Measurements from ENCODE around the gene ACADL. TPM values are rescaled to one million over a fixed set of nuclear protein-coding genes. Genes with fewer than 3 reads are reported as not detected.

Gene ACADL
- total and polyA plus RNA-seq, 2 of the 8 experiments (the other 6 are each of a cell fraction or from before 2014, with no cell fraction given): 0.11 to 0.34 TPM

- H3K79me2 ChIP-seq (ENCODE audit: control insufficient read depth in 1 of 2, insufficient read depth in 2 of 2, low read length in 2 of 2): no peaks in the 10 kb centered on the region
- CTCF ChIA-PET (ENCODE audit: partially characterized antibody): interaction anchor here (0.9 to 1.5 kb wide), 4 partner anchors 13 to 869 kb away, joined by 3 to 8 read pairs (median 4); no protein-coding TSS in a partner anchor
- H2BK120ac ChIP-seq (replicated peaks; ENCODE audit: low read depth, low read length): no peak overlapping the region
- H3K9me3 ChIP-seq (ENCODE audit: insufficient read depth in 2 of 2, low read depth in 1 of 2, low read length in 1 of 2): no peaks in the 10 kb centered on the region
- no peaks in the 10 kb centered on the region for H3K4me1 ChIP-seq (replicated peaks in 1 of 4; ENCODE audit: control insufficient read depth in 3 of 4, insufficient read depth in 4 of 4, low read length in 3 of 4)
- no peak overlapping the region for H3K4me2 ChIP-seq (ENCODE audit: insufficient read depth in 1 of 2, low read depth in 2 of 2, low read length in 2 of 2)
- no peaks in the 10 kb centered on the region; the same call in 1 of the 2 replicates for H3K23me2 ChIP-seq (ENCODE audit: low read depth, low read length)
- no peaks in the 10 kb centered on the region for H3K36me3 ChIP-seq (ENCODE audit: control insufficient read depth in 2 of 4, insufficient read depth in 4 of 4, low read length in 3 of 4)
- H4K91ac ChIP-seq (replicated peaks; ENCODE audit: insufficient read length, low read length): no peak overlapping the region
- no peaks in the 10 kb centered on the region for H4K20me1 ChIP-seq (replicated peaks in 1 of 2; ENCODE audit: control insufficient read depth in 1 of 2, insufficient read depth in 2 of 2, low read length in 2 of 2)
- H2BK5ac ChIP-seq (ENCODE audit: low read depth, low read length): no peak overlapping the region
- no peak overlapping the region for H2AK5ac ChIP-seq (ENCODE audit: low read depth, low read length)
- 81% methylated on average over 1 of the region's 1 CpG; no CpG with 5 or more reads in 1 of the 2 experiments for WGBS, 2 experiments (ENCODE audit: extremely low coverage in 1 of 2, insufficient coverage in 1 of 2, insufficient read length in 1 of 2, insufficient replicate concordance in 2 of 2, low coverage in 1 of 2, low lambda C conversion rate in 2 of 2, missing lambda C conversion rate in 1 of 2)
- H2BK20ac ChIP-seq (ENCODE audit: low read length): no peak overlapping the region
- H4K8ac ChIP-seq (ENCODE audit: extremely low read depth, insufficient read depth, low read length): no peak overlapping the region
- H3K27ac ChIP-seq (ENCODE audit: low read depth, low read length): no peak overlapping the region
- no peak overlapping the region for H3K9ac ChIP-seq (replicated peaks in 1 of 4; ENCODE audit: extremely low read depth in 1 of 4, low read depth in 3 of 4, low read length in 3 of 4)
- H3K56ac ChIP-seq (replicated peaks; ENCODE audit: insufficient read length, low read depth, low read length): no peak overlapping the region
- no peak overlapping the region for H3K4ac ChIP-seq (replicated peaks; ENCODE audit: insufficient read length, low read depth, low read length)
- H2BK12ac ChIP-seq (ENCODE audit: low read depth, low read length): no peak overlapping the region
- H3K79me1 ChIP-seq (ENCODE audit: low read depth, low read length): no peaks in the 10 kb centered on the region
- POLR2A ChIA-PET (ENCODE audit: partially characterized antibody): no interaction called here
- H3K23ac ChIP-seq (ENCODE audit: insufficient read length): no peak overlapping the region
- no peak for FAIRE-seq
- TF ChIP-seq YY1 (IDR thresholded peaks at IDR 0.05; ENCODE audit: low read depth, low read length) (no peak), BCL11A (IDR thresholded peaks at IDR 0.05; ENCODE audit: low read depth in 2 of 2, low read length in 2 of 2) (no peak), CBX8 (IDR thresholded peaks at IDR 0.05; ENCODE audit: borderline replicate concordance, low read depth, low read length) (no peak), SP2 (IDR thresholded peaks at IDR 0.05; ENCODE audit: low read length) (no peak), SIRT6 (IDR thresholded peaks at IDR 0.05; ENCODE audit: low read length) (no peak), TAF1 (IDR thresholded peaks at IDR 0.05; ENCODE audit: low read depth, low read length) (no peak), GABPA (IDR thresholded peaks at IDR 0.05; ENCODE audit: borderline replicate concordance, insufficient read depth, low read length) (no peak), SP1 (IDR thresholded peaks at IDR 0.05; ENCODE audit: low read depth, low read length) (no peak), USF2 (IDR thresholded peaks at IDR 0.05; ENCODE audit: low read length) (no peak), HDAC2 (IDR thresholded peaks at IDR 0.05; ENCODE audit: borderline replicate concordance in 1 of 2, low read depth in 2 of 2, low read length in 2 of 2) (no peak), TEAD4 (IDR thresholded peaks at IDR 0.05; ENCODE audit: low read depth, low read length) (no peak), SAP30 (IDR thresholded peaks at IDR 0.05; ENCODE audit: insufficient read depth, insufficient replicate concordance, low read length) (no peak)
- no peak overlapping the region for H4K5ac ChIP-seq (ENCODE audit: insufficient read length, low read depth, low read length)
- DNase-seq (ENCODE audit: low read depth in 1 of 2, low spot score in 2 of 2): no peak
- H3K27me3 ChIP-seq (replicated peaks in 1 of 4; ENCODE audit: control insufficient read depth in 3 of 4, extremely low read depth in 1 of 4, insufficient read depth in 3 of 4, low read length in 3 of 4): no peaks in the 10 kb centered on the region
- no peak overlapping the region for H2BK15ac ChIP-seq (ENCODE audit: low read length)
- no peak overlapping the region for H3K14ac ChIP-seq (ENCODE audit: insufficient read length)
- H3K4me3 ChIP-seq (ENCODE audit: extremely low read depth in 1 of 4, insufficient read depth in 2 of 4, low read depth in 3 of 4, low read length in 4 of 4): no peak overlapping the region
- no peak overlapping the region for H3K18ac ChIP-seq (ENCODE audit: extremely low read depth, low read length)
- no peak overlapping the region for H2AFZ ChIP-seq (ENCODE audit: low read length)
Observed at GRCh38 chr2:210203558-210203957, 21.7 kb downstream of the ACADL start.

Data from H1 (cell line).